ENCODE measurements around the gene MOV10. TPM values are rescaled to one million over a fixed set of nuclear protein-coding genes. Genes with fewer than 3 reads are reported as not detected.

The MOV10 gene
- polyA plus RNA-seq, 1 donor from 2014 or later = 1.4 TPM

- H3K4me2 ChIP-seq (ENCODE audit: low read length) = no peak overlapping the region
- no peak for TF ChIP-seq REST (IDR thresholded peaks at IDR 0.05; ENCODE audit: borderline replicate concordance)
- TF ChIP-seq POLR2AphosphoS5 (IDR thresholded peaks at IDR 0.05) = no peak
- TF ChIP-seq RAD21 (conservative IDR thresholded peaks at IDR 0.05) = no peak
- TF ChIP-seq SMC3 (conservative IDR thresholded peaks at IDR 0.05; ENCODE audit: poor library complexity) = no peak
- TF ChIP-seq TAF1 (IDR thresholded peaks at IDR 0.05; ENCODE audit: low read depth) = no peak
- no peak for TF ChIP-seq EP300 (conservative IDR thresholded peaks at IDR 0.05; ENCODE audit: poor library complexity, severe bottlenecking)
- TF ChIP-seq, protein P1, sequence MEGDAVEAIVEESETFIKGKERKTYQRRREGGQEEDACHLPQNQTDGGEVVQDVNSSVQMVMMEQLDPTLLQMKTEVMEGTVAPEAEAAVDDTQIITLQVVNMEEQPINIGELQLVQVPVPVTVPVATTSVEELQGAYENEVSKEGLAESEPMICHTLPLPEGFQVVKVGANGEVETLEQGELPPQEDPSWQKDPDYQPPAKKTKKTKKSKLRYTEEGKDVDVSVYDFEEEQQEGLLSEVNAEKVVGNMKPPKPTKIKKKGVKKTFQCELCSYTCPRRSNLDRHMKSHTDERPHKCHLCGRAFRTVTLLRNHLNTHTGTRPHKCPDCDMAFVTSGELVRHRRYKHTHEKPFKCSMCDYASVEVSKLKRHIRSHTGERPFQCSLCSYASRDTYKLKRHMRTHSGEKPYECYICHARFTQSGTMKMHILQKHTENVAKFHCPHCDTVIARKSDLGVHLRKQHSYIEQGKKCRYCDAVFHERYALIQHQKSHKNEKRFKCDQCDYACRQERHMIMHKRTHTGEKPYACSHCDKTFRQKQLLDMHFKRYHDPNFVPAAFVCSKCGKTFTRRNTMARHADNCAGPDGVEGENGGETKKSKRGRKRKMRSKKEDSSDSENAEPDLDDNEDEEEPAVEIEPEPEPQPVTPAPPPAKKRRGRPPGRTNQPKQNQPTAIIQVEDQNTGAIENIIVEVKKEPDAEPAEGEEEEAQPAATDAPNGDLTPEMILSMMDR (IDR thresholded peaks at IDR 0.05; ENCODE audit: poor library complexity, severe bottlenecking) = no peak
- TF ChIP-seq MXI1 (conservative IDR thresholded peaks at IDR 0.05; ENCODE audit: poor library complexity, severe bottlenecking) = no peak
- TF ChIP-seq EZH2 (IDR thresholded peaks at IDR 0.05; ENCODE audit: borderline replicate concordance, insufficient read depth, low read length, poor library complexity, severe bottlenecking) = no peak
- H3K9me3 ChIP-seq (ENCODE audit: low read length) = no peaks in the 10 kb centered on the region
- H3F3A ChIP-seq (ENCODE audit: insufficient read depth, low read length, poor library complexity, severe bottlenecking) = no peaks in the 10 kb centered on the region
- H3K9me2 ChIP-seq (ENCODE audit: insufficient read depth, low read length) = no peaks in the 10 kb centered on the region
- H3K4me3 ChIP-seq (ENCODE audit: low read length) = no peak overlapping the region
- no peaks in the 10 kb centered on the region for H4K20me1 ChIP-seq (ENCODE audit: insufficient read depth)
- no peak overlapping the region for H2AFZ ChIP-seq (ENCODE audit: low read depth, low read length)
- H3K79me2 ChIP-seq (replicated peaks; ENCODE audit: insufficient read depth, low read length) = no peaks in the 10 kb centered on the region
- no peak overlapping the region for H3K27ac ChIP-seq (ENCODE audit: low read length)
- H3K36me3 ChIP-seq (ENCODE audit: insufficient read depth, low read length) = no peaks in the 10 kb centered on the region
- no peak overlapping the region for H3K9ac ChIP-seq (ENCODE audit: low read length)
- H3K27me3 ChIP-seq (ENCODE audit: insufficient read depth, low read depth, low read length) = peaks cover 4% of the 10 kb centered on the region
Measured at GRCh38 chr1:112721966-112722524, 47.6 kb downstream of the MOV10 start.

GRCh38 chr1:112722601-112723510 lies 48.4 kb downstream of the MOV10 start:
- H3K36me3 ChIP-seq (ENCODE audit: insufficient read depth, low read length) = no peaks in the 10 kb centered on the region
- no peaks in the 10 kb centered on the region for H4K20me1 ChIP-seq (ENCODE audit: insufficient read depth)
- peaks cover 4% of the 10 kb centered on the region for H3K27me3 ChIP-seq (ENCODE audit: insufficient read depth, low read depth, low read length)
- H3K4me2 ChIP-seq (ENCODE audit: low read length) = no peak overlapping the region
- H2AFZ ChIP-seq (ENCODE audit: low read depth, low read length) = no peak overlapping the region
- H3K9me2 ChIP-seq (ENCODE audit: insufficient read depth, low read length) = no peaks in the 10 kb centered on the region
- no peaks in the 10 kb centered on the region for H3K79me2 ChIP-seq (replicated peaks; ENCODE audit: insufficient read depth, low read length)
- H3F3A ChIP-seq (ENCODE audit: insufficient read depth, low read length, poor library complexity, severe bottlenecking) = no peaks in the 10 kb centered on the region
- TF ChIP-seq RAD21 (conservative IDR thresholded peaks at IDR 0.05) = no peak
- TF ChIP-seq, protein P1 (IDR thresholded peaks at IDR 0.05; ENCODE audit: poor library complexity, severe bottlenecking) = peak; percentile 12
- H3K9me3 ChIP-seq (ENCODE audit: low read length) = no peaks in the 10 kb centered on the region
- no peak overlapping the region for H3K4me3 ChIP-seq (ENCODE audit: low read length)
- H3K27ac ChIP-seq (ENCODE audit: low read length) = no peak overlapping the region
- H3K9ac ChIP-seq (ENCODE audit: low read length) = no peak overlapping the region
